Measurements from ENCODE around the gene KTN1.

The KTN1 gene

GRCh38 chr14:55579724-55580469, at the start of gene KTN1:
Gene KTN1 (plus strand): TSS chr14:55580207. CDS start chr14:55612049, 31,842 bp downstream.
- DNase-seq, result peak; percentile 81

GRCh38 chr14:55530464-55530863, 49.5 kb upstream of the KTN1 start:
- no peak for DNase-seq

GRCh38 chr14:55532645-55533344, 47.2 kb upstream of the KTN1 start:
- no peak for DNase-seq

- DNase-seq, result no peak
Measured at GRCh38 chr14:55533960-55534359, 46.0 kb upstream of the KTN1 start.

- DNase-seq, result no peak
Measured at GRCh38 chr14:55535516-55536203, 44.3 kb upstream of the KTN1 start.

- DNase-seq, result no peak
Measured at GRCh38 chr14:55536204-55536708, 43.8 kb upstream of the KTN1 start.

- no peak for DNase-seq
Measured at GRCh38 chr14:55537782-55538181, 42.2 kb upstream of the KTN1 start.

- no peak for DNase-seq
Measured at GRCh38 chr14:55539975-55540374, 40.0 kb upstream of the KTN1 start.

- no peak for DNase-seq
Measured at GRCh38 chr14:55540847-55541773, 38.9 kb upstream of the KTN1 start.

- no peak for DNase-seq
Measured at GRCh38 chr14:55545779-55546178, 34.2 kb upstream of the KTN1 start.

GRCh38 chr14:55546212-55546874, 33.7 kb upstream of the KTN1 start:
- DNase-seq, result no peak

GRCh38 chr14:55547650-55548315, 32.2 kb upstream of the KTN1 start:
- DNase-seq, result no peak

GRCh38 chr14:55553791-55554190, 26.2 kb upstream of the KTN1 start:
- DNase-seq, result no peak

GRCh38 chr14:55556929-55557623, 22.9 kb upstream of the KTN1 start:
- no peak for DNase-seq

GRCh38 chr14:55562135-55562534, 17.9 kb upstream of the KTN1 start:
- no peak for DNase-seq

GRCh38 chr14:55568618-55569017, 11.4 kb upstream of the KTN1 start:
- no peak for DNase-seq

- DNase-seq, result no peak
Measured at GRCh38 chr14:55571125-55571889, 8.7 kb upstream of the KTN1 start.

GRCh38 chr14:55572578-55572977, 7.4 kb upstream of the KTN1 start:
- no peak for DNase-seq

- no peak for DNase-seq
Measured at GRCh38 chr14:55574988-55575387, 5.0 kb upstream of the KTN1 start.

- no peak for DNase-seq
Measured at GRCh38 chr14:55577229-55577628, 2.8 kb upstream of the KTN1 start.

All from GDM1 (cell line).